SK-N-SH (cell line): ENCODE data around the gene GRM8.

ENCODE experiments used
- ELF1 ChIP-seq: IDR thresholded peaks from 2 replicates; pipeline ENCODE4 v1.4.0; 2012
- EP300 ChIP-seq, 2 experiments: IDR thresholded peaks; 2 replicates each; pipeline versions ENCODE4 v1.4.0 to v1.6.1; 2012; ENCODE audit warnings: borderline replicate concordance in 1 of 2, low read depth in 1 of 2, low read length in 1 of 2
- EZH2phosphoT487 ChIP-seq: fragments of 200-600 bp; sonication (generic); IDR thresholded peaks from 2 replicates; pipeline ENCODE4 v1.6.1; 2017; ENCODE audit warnings: low read depth, mixed run types, mild to moderate bottlenecking, antibody characterized with exemption, moderate library complexity, borderline replicate concordance
- MXI1 ChIP-seq: IDR thresholded peaks from 2 replicates; pipeline ENCODE4 v1.6.1; 2012; ENCODE audit warnings: mild to moderate bottlenecking, low read depth, low read length, improper control_type of control experiment
- POLR2AphosphoS5 ChIP-seq: IDR thresholded peaks from 2 replicates; pipeline ENCODE4 v1.6.1; 2012; ENCODE audit warnings: low read depth, low read length
- RCOR1 ChIP-seq: fragments of 150-350 bp; IDR thresholded peaks from 2 replicates; pipeline ENCODE4 v1.6.1; 2017; ENCODE audit warnings: antibody characterized with exemption, low read length
- RFX5 ChIP-seq: IDR thresholded peaks from 2 replicates; pipeline ENCODE4 v1.6.1; 2012; ENCODE audit warnings: mild to moderate bottlenecking, improper control_type of control experiment, low read length
- SMC3 ChIP-seq: IDR thresholded peaks from 2 replicates; pipeline ENCODE4 v1.6.1; 2012; ENCODE audit warnings: low read depth, low read length, improper control_type of control experiment
- TAF1 ChIP-seq: IDR thresholded peaks from 2 replicates; pipeline ENCODE4 v1.6.1; 2012; ENCODE audit warnings: low read depth, mild to moderate bottlenecking, low read length, moderate library complexity, borderline replicate concordance
- TEAD4 ChIP-seq: IDR thresholded peaks from 2 replicates; pipeline ENCODE4 v1.4.0; 2012; ENCODE audit warnings: mild to moderate bottlenecking, borderline replicate concordance; ENCODE audit not compliant: insufficient read depth
- TF ChIP-seq, protein P1 (sequence below): fragments of 200-600 bp; sonication (generic); IDR thresholded peaks from 2 replicates; pipeline ENCODE4 v1.6.1; 2017; ENCODE audit warnings: antibody characterized with exemption, mild to moderate bottlenecking, moderate library complexity
- TF ChIP-seq, protein P2 (sequence below): IDR thresholded peaks from 2 replicates; pipeline ENCODE4 v1.4.0; 2012; ENCODE audit warnings: low read depth
- TF ChIP-seq, protein P3 (sequence below): IDR thresholded peaks from 2 replicates; pipeline ENCODE4; 2012
- TF ChIP-seq, protein P4 (sequence below): IDR thresholded peaks from 2 replicates; pipeline ENCODE4 v1.6.1; 2012; ENCODE audit warnings: mild to moderate bottlenecking, low read depth, low read length, moderate library complexity

DNA sequence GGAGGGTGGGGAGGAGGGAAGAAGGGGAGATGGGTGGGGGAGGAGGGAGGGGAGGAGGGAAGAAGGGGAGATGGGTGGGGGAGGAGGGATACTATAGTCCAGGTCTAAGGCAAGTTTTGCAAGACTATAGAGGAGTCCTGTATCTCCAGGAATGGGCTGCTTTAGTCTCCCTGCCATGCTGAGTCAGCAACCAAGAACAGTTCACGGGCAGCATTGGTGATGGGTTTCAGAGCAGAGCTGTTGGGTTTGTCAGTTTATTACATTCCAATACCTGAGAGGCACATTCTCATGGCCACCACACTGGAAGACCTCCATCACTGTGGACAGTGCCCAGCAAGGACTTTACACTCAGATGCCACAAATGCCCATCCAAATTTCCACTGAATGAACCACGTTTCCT, 212.7 kb downstream of the GRM8 start:
- TF ChIP-seq MXI1 (no peak), TAF1 (no peak), ELF1 (no peak), RCOR1 (no peak), POLR2AphosphoS5 (no peak), SMC3 (no peak), RFX5 (no peak), EZH2phosphoT487 (no peak), EP300 (IDR thresholded peaks at IDR 0.05; ENCODE audit: borderline replicate concordance in 1 of 2, low read depth in 1 of 2, low read length in 1 of 2) (no peak), TEAD4 (no peak)
- TF ChIP-seq, protein P1, sequence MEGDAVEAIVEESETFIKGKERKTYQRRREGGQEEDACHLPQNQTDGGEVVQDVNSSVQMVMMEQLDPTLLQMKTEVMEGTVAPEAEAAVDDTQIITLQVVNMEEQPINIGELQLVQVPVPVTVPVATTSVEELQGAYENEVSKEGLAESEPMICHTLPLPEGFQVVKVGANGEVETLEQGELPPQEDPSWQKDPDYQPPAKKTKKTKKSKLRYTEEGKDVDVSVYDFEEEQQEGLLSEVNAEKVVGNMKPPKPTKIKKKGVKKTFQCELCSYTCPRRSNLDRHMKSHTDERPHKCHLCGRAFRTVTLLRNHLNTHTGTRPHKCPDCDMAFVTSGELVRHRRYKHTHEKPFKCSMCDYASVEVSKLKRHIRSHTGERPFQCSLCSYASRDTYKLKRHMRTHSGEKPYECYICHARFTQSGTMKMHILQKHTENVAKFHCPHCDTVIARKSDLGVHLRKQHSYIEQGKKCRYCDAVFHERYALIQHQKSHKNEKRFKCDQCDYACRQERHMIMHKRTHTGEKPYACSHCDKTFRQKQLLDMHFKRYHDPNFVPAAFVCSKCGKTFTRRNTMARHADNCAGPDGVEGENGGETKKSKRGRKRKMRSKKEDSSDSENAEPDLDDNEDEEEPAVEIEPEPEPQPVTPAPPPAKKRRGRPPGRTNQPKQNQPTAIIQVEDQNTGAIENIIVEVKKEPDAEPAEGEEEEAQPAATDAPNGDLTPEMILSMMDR = no peak
- TF ChIP-seq, protein P2, sequence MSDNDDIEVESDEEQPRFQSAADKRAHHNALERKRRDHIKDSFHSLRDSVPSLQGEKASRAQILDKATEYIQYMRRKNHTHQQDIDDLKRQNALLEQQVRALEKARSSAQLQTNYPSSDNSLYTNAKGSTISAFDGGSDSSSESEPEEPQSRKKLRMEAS = no peak
- TF ChIP-seq, protein P3, sequence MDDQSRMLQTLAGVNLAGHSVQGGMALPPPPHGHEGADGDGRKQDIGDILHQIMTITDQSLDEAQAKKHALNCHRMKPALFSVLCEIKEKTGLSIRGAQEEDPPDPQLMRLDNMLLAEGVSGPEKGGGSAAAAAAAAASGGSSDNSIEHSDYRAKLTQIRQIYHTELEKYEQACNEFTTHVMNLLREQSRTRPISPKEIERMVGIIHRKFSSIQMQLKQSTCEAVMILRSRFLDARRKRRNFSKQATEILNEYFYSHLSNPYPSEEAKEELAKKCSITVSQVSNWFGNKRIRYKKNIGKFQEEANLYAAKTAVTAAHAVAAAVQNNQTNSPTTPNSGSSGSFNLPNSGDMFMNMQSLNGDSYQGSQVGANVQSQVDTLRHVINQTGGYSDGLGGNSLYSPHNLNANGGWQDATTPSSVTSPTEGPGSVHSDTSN = no peak
- TF ChIP-seq, protein P4, sequence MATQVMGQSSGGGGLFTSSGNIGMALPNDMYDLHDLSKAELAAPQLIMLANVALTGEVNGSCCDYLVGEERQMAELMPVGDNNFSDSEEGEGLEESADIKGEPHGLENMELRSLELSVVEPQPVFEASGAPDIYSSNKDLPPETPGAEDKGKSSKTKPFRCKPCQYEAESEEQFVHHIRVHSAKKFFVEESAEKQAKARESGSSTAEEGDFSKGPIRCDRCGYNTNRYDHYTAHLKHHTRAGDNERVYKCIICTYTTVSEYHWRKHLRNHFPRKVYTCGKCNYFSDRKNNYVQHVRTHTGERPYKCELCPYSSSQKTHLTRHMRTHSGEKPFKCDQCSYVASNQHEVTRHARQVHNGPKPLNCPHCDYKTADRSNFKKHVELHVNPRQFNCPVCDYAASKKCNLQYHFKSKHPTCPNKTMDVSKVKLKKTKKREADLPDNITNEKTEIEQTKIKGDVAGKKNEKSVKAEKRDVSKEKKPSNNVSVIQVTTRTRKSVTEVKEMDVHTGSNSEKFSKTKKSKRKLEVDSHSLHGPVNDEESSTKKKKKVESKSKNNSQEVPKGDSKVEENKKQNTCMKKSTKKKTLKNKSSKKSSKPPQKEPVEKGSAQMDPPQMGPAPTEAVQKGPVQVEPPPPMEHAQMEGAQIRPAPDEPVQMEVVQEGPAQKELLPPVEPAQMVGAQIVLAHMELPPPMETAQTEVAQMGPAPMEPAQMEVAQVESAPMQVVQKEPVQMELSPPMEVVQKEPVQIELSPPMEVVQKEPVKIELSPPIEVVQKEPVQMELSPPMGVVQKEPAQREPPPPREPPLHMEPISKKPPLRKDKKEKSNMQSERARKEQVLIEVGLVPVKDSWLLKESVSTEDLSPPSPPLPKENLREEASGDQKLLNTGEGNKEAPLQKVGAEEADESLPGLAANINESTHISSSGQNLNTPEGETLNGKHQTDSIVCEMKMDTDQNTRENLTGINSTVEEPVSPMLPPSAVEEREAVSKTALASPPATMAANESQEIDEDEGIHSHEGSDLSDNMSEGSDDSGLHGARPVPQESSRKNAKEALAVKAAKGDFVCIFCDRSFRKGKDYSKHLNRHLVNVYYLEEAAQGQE = no peak
